IMR-90 (cell line): ENCODE data around the gene CD2BP2.

ENCODE experiments used
- BHLHE40 ChIP-seq: fragments of 150-350 bp; IDR thresholded peaks from 2 replicates; pipeline ENCODE4 v1.6.1; 2016; ENCODE audit warnings: mild to moderate bottlenecking, low read depth, low read length
- CTCF ChIP-seq: conservative IDR thresholded peaks from 2 replicates; pipeline ENCODE4 v1.5.1; 2012; ENCODE audit warnings: mild to moderate bottlenecking, low read depth, low read length, improper control_type of control experiment
- MXI1 ChIP-seq: IDR thresholded peaks from 2 replicates; pipeline ENCODE4 v1.6.1; 2012; ENCODE audit warnings: low read depth, mild to moderate bottlenecking, low read length, moderate library complexity, borderline replicate concordance
- RAD21 ChIP-seq: IDR thresholded peaks from 2 replicates; pipeline ENCODE4 v1.6.1; 2012; ENCODE audit warnings: low read length, improper control_type of control experiment
- RFX5 ChIP-seq: IDR thresholded peaks from 2 replicates; pipeline ENCODE4 v1.8.0; 2012; ENCODE audit warnings: low read depth, mild to moderate bottlenecking, low read length, moderate library complexity
- USF2 ChIP-seq: fragments of 150-350 bp; IDR thresholded peaks from 2 replicates; pipeline ENCODE4 v1.6.1; 2017; ENCODE audit warnings: mild to moderate bottlenecking, antibody characterized with exemption, low read length, low read depth

GRCh38 chr16:30335598-30336474, 19.3 kb downstream of the CD2BP2 start:
- TF ChIP-seq CTCF (no peak), RAD21 (no peak), BHLHE40 (no peak), MXI1 (no peak), RFX5 (no peak), USF2 (no peak)
